ENCODE data around the gene KLHL28. TPM values are rescaled to one million over a fixed set of nuclear protein-coding genes. Genes with fewer than 3 reads are reported as not detected.
A peak's percentile ranks its signal among the peaks of the same experiment; 100 is the strongest.

Gene KLHL28
- total and polyA plus RNA-seq, 2 donors (not counting 3 experiments of a cell fraction or from before 2014, with no cell fraction given): 2.9 to 7.3 TPM

GRCh38 chr14:44896275-44897040 is 65.3 kb downstream of the KLHL28 start:
- CTCF ChIA-PET: interaction anchor here (0.6 to 1.4 kb wide), 3 partner anchors 12 to 372 kb away, joined by 3 to 8 read pairs (median 4); no protein-coding TSS in a partner anchor
- TSS peak; percentile 59 for BruUV-seq (replicated peaks)
- Histone ChIP-seq H3K27ac (ENCODE audit: insufficient read depth, low read depth, low read length) (no peak overlapping the region), H4K20me1 (replicated peaks; ENCODE audit: control insufficient read depth, extremely low read depth, insufficient read depth, low read length) (no peaks in the 10 kb centered on the region), H3K27me3 (ENCODE audit: control insufficient read depth in 2 of 2, insufficient read depth in 2 of 2, low read length in 2 of 2) (no peaks in the 10 kb centered on the region), H2AFZ (ENCODE audit: low read depth, low read length) (peak overlapping the region; percentile 2), H3K36me3 (ENCODE audit: control insufficient read depth in 2 of 2, extremely low read depth in 1 of 2, insufficient read depth in 2 of 2, low read length in 2 of 2) (no peaks in the 10 kb centered on the region), H3K9ac (replicated peaks; ENCODE audit: extremely low read depth, insufficient read depth, low read length) (no peak overlapping the region), H3K4me2 (ENCODE audit: insufficient read depth, low read length) (peak overlapping the region; percentile 30), H3K9me3 (replicated peaks; ENCODE audit: control insufficient read depth, insufficient read depth, low read length) (no peaks in the 10 kb centered on the region), H3K79me2 (ENCODE audit: control insufficient read depth, insufficient read depth, low read length) (no peaks in the 10 kb centered on the region), H3K9me1 (replicated peaks; ENCODE audit: control insufficient read depth, extremely low read depth, insufficient read depth, low read length) (no peaks in the 10 kb centered on the region), H3K4me1 (ENCODE audit: control insufficient read depth, extremely low read depth, insufficient read depth, low read length) (peaks cover 12% of the 10 kb centered on the region), H3K4me3 (replicated peaks in 1 of 3; ENCODE audit: insufficient read depth in 1 of 3, low read depth in 1 of 3, low read length in 3 of 3) (peak overlapping the region in 1 of 3 experiments; percentile 15)
- intact Hi-C loops (cut with micrococcal nuclease) (loop anchor here (1.0 to 5.0 kb wide), 4 partner anchors 65 to 357 kb away; partner anchors contain the start of genes FKBP3, KLHL28, MIS18BP1 and PRPF39), dilution Hi-C loops (cut with MboI; ENCODE audit: extremely low pct_ligation_motif_present, low sequenced_read_pairs) (no loop called here)
- FAIRE-seq (no peak), DNase-seq (ENCODE audit: low read depth, low spot score) (no peak)
- TF ChIP-seq MYC (IDR thresholded peaks at IDR 0.05; ENCODE audit: low read depth, low read length): no peak
- POLR2A ChIA-PET: interaction anchor here (0.7 to 1.0 kb wide), 2 partner anchors 65 to 360 kb away, joined by 5 to 7 read pairs; partner anchors contain the start of genes KLHL28 and TOGARAM1

GRCh38 chr14:44895716-44896115 is 66.0 kb downstream of the KLHL28 start:
- intact Hi-C loops (cut with micrococcal nuclease): loop anchor here (5.0 kb wide), 1 partner anchor 187 kb away; the partner anchor contains the start of gene PRPF39
- no peak for DNase-seq (ENCODE audit: low read depth, low spot score)

More at GRCh38 chr14:44895716-44896115, 66.0 kb downstream of the KLHL28 start:
- BruUV-seq (replicated peaks): no TSS peak
- TF ChIP-seq FOS (IDR thresholded peaks at IDR 0.05; ENCODE audit: borderline replicate concordance, insufficient read depth, low read length): peak; percentile 13
- TF ChIP-seq JUN (IDR thresholded peaks at IDR 0.05; ENCODE audit: borderline replicate concordance, insufficient read depth, insufficient read length, low read depth): no peak
- TF ChIP-seq MAX (IDR thresholded peaks at IDR 0.05; ENCODE audit: insufficient read depth, insufficient read length): no peak
- TF ChIP-seq POLR2AphosphoS5 (IDR thresholded peaks at IDR 0.05; ENCODE audit: insufficient read depth, low read depth, low read length): no peak
- no peak for TF ChIP-seq POLR2A (IDR thresholded peaks at IDR 0.05; ENCODE audit: low read depth, low read length)
- Histone ChIP-seq H4K20me1 (replicated peaks; ENCODE audit: control insufficient read depth, extremely low read depth, insufficient read depth, low read length) (no peaks in the 10 kb centered on the region), H3K9ac (replicated peaks; ENCODE audit: extremely low read depth, insufficient read depth, low read length) (no peak overlapping the region), H3K4me2 (ENCODE audit: insufficient read depth, low read length) (no peak overlapping the region), H3K27me3 (ENCODE audit: control insufficient read depth in 2 of 2, insufficient read depth in 2 of 2, low read length in 2 of 2) (no peaks in the 10 kb centered on the region), H2AFZ (ENCODE audit: low read depth, low read length) (no peak overlapping the region), H3K4me1 (ENCODE audit: control insufficient read depth, extremely low read depth, insufficient read depth, low read length) (peaks cover 12% of the 10 kb centered on the region), H3K4me3 (replicated peaks in 1 of 3; ENCODE audit: insufficient read depth in 1 of 3, low read depth in 1 of 3, low read length in 3 of 3) (no peak overlapping the region), H3K27ac (ENCODE audit: insufficient read depth, low read depth, low read length) (no peak overlapping the region), H3K79me2 (ENCODE audit: control insufficient read depth, insufficient read depth, low read length) (no peaks in the 10 kb centered on the region), H3K9me1 (replicated peaks; ENCODE audit: control insufficient read depth, extremely low read depth, insufficient read depth, low read length) (no peaks in the 10 kb centered on the region), H3K9me3 (replicated peaks; ENCODE audit: control insufficient read depth, insufficient read depth, low read length) (no peaks in the 10 kb centered on the region), H3K36me3 (ENCODE audit: control insufficient read depth in 2 of 2, extremely low read depth in 1 of 2, insufficient read depth in 2 of 2, low read length in 2 of 2) (no peaks in the 10 kb centered on the region)
- FAIRE-seq: no peak
- POLR2A ChIA-PET: no interaction called here
- dilution Hi-C loops (cut with MboI; ENCODE audit: extremely low pct_ligation_motif_present, low sequenced_read_pairs): no loop called here
- CTCF ChIA-PET: no interaction called here

All from endothelial cell of umbilical vein (primary cell).